HG03103 (cell line): ENCODE results near the gene CEP192.
"Not testable (repeated sequence)": the region's sequence is repeated elsewhere in the genome, so short reads cannot be mapped to it uniquely, and the experiment has no call there.

Experiments
- ATAC-seq: cut with Tn5 transposase; IDR thresholded peaks from one replicate; pipeline ENCODE4 v1.9.1; 2021; ENCODE audit warnings: low read depth; ENCODE audit not compliant: unreplicated experiment

CEP192 gene

DNA sequence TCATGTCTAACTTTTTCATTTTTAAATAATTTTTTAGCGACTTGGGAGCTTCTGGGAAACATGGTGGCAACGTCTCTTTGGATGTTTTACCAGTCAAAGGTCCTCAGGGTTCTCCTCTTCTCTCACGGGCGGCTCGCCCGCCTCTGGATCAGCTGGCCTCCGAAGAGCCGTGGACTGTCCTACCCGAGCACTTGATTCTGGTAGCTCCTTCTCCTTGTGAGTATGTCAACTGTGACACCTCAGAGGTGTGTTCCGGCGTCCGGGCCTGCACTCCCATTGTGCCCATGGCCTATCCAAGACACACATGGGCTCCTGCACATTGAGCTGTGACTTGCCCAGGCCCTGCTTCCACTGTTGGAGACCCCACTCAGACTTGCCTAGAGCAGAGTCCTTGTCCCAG, 104.3 kb downstream of the CEP192 start:
- ATAC-seq: no peak

DNA sequence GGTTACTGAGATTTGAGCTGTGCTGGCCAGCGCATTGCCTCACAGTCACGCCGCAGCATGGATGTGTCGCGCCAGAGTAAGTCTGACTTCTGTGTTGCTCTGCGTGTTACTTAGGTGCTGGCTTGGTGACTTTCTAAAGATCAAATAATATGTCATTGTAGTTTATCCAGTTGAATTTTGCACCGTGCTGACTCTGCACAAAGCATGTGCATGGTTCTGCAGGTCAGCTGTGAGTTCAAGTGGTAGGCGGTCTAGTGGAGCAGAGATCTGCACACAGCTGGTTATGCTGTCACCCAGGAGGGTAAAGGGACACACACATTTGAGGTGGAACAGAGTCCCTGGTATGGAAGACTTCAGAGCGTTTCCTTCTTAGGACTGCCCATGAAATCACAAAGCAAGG, 105.1 kb downstream of the CEP192 start:
- ATAC-seq: no peak

DNA sequence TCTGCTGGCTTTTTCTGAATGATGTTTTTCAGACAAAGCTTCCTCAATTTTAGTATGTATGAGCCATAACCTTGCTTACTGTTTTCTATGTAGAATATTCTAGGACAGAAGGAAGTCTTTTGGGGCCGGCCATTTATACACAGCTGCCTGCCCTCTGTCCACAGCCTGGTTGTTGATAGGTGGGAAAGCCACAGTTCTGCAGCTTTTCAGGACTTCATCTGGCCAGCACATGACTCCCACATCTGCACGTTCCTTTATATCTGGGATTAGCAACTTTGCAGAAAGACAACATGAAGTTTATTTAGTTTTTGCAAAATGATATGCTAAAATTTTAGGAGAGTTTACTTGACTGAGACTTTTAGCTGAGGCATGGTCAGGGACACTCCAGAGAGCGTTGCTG, 105.6 kb downstream of the CEP192 start:
- no peak for ATAC-seq

DNA sequence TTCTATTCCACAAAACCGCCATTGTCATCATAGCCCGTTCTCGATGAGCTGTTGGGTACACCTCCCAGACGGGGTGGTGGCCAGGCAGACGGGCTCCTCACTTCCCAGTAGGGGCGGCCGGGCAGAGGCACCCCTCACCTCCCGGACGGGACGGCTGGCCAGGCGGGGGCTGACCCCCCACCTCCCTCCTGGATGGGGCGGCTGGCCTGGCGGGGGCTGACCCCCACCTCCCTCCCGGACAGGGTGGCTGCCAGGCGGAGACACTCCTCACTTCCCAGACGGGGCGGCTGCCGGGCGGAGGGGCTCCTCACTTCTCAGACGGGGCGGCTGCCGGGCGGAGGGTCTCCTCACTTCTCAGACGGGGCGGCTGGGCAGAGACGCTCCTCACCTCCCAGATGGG, 106.9 kb downstream of the CEP192 start:
- not testable (repeated sequence) for ATAC-seq

DNA sequence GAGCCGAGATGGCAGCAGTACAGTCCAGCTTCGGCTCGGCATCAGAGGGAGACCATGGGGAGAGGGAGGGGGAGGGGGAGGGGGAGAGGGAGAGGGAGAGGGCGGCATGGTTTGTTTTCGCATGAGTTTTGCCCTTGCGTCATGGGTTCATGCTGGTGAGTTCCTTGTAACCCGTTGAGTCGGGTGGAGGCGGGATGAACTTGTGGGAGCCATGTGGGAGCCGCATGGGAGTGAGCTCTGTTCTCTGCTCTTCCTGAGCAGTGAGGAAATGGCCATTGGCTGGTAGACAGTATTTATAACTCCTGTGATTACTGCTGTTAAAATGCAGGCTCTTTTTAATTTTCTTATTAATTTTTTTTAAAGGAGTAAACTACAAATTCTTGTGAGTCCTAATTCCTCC, 108.0 kb downstream of the CEP192 start:
- ATAC-seq: no peak

DNA sequence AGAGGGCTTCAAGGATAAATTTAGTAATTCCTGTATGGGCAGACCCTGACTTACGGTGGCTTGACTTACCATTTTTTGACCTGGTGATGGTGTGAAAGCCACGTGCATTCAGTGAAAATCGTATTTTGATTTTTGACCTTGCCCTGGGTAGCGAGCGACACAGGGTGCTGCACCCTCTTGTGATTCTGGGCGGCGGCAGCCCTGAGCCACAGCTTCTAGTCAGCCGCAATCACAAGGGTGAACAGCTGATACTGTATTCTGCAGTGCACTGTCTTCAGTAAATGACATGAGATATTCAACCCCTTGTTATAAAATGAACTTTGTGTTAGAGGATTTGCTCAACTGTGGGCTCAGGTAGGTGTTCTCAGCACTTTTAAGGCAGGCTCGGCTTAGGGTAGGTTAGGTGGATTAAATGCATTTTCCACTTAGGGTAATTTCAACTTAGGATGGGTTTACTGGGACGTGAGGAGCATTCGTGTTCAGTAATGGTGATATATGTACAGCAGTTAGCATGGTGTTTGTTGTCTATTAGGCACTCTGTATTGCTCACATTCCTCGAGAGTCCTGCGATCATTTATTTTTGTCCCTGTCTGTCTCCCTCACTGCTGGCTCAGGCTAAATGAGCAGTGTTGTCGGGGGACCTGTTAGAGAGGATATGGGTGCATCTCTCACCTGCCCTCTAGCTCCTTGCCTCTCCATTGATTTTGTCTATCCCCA, 109.9 kb downstream of the CEP192 start:
- ATAC-seq: no peak

DNA sequence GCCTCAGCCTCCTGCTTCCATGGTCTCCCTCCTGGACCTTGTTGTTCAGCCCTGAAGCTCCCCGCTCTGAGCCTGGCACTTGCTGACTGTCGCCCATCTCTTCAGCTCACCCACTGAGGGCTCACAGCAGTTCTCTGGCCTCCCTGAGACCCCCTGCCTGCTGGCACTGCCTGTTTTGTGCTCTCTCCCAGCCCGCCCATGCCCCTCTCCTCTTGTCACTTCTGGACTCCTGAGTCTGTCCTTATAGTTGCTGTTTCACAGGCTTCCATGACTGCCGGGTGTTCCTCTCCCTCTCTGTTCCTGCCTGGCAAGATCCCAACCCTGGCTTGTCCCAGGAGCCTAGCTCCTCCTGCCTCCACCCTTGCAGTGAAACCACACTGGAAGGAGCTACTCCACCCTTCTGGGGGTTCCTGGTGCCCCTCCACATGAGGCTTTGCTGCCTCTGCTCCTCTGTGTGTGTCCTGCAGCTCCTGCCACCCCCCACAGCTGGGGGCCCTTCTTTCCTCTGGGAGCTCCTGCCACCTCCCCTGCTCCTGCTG, 110.6 kb downstream of the CEP192 start:
- no peak for ATAC-seq

DNA sequence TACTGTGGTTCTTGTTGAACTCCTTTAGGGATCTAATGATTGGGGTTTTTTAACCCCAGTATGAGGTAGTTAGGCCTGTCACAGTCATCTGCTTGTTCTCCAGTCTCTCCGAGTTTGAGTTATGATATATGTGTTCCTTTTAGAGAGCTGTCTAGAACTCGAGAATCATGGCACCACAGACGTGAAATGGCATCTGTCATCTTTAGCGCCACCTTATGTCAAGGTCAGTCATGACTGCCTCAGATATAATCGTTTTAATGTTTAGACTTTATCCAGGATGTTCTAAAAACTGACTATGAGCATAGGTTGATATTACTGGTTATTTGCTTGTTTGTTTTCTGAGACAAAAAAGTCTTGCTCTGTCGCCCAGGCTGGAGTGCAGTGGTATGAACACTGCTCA, 112.2 kb downstream of the CEP192 start:
- ATAC-seq: no peak

DNA sequence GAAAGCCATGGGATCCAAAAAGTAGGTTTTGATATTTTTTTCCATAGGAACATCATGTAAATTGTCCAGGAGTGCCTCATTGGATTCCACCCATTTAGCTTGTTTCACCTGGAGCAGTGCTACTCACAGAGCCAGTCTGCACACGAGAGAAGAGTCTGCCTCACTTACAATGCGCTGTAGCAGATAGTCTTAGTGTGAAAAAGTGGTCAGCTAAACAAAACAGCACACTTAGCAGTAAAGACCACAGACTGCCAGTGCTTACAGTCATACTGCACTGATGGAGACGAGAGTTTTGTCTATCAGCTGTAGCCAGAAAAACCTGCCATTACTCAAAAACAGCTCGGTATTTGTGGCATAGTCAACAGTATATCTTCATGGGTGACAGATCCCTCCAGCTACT, 113.9 kb downstream of the CEP192 start:
- ATAC-seq: no peak

DNA sequence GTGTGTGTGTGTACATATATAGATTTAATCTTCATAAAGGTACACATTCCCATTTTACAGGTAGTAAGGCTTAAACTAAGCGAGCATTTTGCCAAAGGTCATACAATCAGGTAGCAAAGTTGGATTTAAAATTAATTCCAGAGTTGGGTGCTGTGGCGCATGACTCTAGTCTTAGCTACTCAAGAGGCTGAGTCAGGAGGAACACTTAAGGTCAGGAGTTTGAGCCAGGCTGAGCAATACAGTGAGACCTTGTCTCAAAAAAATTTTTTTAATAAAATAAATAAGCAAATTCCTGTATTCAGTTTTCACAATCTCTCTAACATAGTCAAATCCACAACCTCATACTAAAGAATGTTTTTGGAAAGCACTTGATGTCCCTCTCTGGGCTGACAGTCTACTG, 115.9 kb downstream of the CEP192 start:
- ATAC-seq: no peak

DNA sequence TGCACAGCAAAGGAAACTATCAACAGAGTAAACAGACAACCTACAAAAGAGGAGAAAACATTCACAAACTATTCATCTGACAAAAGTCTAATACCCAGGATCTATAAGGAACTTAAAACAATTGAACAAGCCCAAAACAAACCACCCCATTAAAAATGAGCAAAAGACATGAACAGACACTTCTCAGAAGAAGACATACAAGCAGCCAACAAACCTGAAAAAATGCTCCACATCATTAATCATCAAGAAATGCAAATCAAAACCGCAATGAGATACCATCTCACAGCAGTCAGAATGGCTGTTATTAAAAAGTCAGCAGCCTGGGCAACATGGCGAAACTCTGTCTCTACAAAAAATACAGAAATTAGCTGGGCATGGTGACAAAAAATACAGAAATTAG, 117.2 kb downstream of the CEP192 start:
- no peak for ATAC-seq

DNA sequence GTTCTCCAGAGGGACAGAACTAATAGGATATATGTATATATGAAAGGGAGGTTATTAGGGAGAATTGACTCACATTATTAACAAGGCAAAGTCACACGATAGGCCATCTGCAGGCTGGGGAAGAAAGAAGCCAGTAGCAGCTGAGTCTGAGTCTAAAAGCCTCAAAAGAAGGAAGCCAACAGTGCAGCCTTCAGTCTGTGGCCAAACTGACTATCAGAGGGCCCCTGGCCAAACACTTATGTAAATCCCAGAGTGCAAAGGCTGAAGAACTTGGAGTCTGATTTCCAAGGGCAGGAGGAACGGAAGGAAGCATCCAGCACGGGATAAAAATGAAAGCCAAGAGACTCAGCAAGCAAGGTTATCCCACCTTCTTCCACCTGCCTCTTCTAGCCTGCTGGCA, 119.4 kb downstream of the CEP192 start:
- no peak for ATAC-seq

DNA sequence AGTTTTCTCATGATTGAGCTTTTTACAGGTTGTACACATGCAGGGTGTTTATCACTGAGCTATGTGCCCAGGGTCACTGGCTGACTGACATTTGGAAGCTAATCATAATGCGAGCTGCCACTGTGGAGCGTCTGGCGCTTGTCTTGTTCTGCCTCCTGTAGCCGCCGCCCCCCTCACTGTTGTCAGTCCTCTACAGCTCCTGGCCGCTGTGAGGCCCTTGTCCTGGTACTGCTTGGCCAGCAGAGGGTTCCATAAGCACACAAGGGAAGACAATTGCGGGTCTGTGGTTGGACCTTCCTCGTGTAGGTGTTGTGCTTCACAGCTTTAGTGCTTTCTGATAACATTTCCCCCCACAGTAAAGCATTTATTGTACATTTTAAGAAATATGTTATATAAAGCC, 121.8 kb downstream of the CEP192 start:
- no peak for ATAC-seq

DNA sequence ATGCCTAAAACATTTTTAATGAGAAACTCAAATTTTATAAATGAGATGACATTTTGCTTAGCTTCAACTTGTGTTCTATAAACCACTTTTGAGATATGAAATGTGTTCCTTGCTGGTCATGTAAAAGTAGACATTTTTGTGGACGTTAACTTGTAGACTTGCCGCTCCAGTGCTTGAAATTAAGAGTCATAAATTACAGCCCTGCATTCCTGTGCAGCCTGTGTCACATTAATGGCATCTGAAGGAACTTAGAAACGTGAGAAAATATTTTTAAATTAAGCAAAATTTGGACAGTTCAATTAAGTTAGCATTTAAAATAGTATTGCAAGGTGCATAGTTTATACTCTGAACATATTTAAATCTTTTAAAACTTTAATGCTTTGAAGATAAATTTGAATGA, 129.1 kb downstream of the CEP192 start:
- ATAC-seq: no peak

DNA sequence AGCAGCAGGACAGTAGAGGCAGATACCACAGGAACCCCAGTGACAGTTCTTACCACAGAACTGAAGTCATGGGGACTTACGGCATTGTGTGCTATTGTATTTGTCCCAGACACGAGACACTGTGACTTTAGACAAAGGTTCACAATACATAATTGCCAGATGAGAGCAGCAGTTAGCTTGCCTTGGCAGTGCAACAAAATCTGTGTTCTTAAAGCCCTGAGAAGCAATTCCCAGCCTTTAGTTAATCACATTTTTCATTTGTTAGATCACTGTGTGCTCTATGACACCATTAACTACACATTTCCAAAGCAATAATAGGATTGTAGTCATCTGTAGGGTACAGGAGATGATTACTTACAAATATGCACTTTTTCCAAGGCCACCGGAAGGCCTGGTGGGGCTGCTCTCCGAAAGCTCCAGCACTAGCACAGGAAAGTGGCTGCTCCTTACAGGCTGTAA, 129.8 kb downstream of the CEP192 start:
- ATAC-seq: no peak

DNA sequence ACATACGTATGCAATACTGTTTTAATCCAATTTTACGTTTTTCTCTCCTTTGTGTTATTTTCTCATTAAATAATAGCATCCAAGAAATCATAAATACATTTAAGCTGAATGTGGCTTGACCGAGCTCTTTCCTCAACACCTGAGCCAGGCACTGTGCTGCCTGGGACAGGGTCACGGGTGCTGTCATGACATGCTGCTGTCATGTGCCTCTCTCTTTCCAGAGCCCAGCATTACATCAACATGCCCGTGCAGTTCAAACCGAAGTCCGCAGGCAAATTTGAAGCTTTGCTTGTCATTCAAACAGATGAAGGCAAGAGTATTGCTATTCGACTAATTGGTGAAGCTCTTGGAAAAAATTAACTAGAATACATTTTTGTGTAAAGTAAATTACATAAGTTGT, 133.2 kb downstream of the CEP192 start:
- no peak for ATAC-seq

DNA sequence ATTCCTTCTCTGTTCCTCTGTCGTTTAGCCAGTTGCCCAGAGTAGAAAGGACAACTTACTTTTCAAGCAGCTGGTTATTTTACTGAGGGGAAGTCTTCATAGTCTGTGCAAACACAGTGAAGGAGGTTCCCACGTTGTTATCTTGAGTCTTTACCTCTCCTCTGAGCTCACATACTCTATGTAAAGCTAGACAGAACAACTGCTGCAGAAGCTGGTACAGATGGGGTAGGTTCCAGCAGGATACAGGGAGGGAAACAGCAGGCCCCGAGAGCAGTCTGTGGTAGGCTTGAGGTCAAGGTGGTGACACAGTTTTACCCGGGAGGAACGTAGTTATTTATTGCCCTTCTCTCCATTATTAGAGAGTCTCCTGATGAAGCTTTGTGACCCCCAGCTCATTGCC, 134.0 kb downstream of the CEP192 start:
- no peak for ATAC-seq

DNA sequence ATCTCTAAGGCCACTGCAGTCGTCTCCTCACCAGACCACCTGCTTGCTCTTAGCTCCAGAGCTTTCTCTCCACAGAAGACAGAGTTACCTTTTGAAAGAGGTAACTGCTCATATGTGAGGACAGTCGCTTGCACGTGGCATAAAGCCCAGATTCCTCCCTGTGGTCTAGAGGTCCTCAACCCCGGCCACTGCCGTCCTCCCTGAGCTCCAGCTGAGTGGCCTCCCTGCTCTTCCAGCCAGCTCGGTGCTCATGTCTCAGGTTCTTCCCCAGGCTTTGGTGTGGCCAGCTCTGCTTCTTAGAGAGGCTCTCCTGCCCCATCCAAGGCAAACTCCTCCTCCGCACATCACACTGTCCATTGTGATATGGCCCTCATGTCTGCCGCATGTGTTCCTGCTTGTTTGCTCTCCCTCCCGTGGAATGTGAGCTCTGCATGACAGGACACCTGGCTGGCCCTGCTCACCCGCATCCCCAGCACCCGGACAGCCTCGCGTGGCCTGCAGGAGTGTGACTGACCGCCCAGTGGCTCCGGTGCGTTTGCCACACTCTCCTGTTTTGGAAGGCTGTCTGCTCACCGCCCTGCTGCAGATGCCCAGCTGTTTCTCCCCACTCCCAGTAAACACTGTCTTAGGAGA, 135.9 kb downstream of the CEP192 start:
- ATAC-seq: no peak

DNA sequence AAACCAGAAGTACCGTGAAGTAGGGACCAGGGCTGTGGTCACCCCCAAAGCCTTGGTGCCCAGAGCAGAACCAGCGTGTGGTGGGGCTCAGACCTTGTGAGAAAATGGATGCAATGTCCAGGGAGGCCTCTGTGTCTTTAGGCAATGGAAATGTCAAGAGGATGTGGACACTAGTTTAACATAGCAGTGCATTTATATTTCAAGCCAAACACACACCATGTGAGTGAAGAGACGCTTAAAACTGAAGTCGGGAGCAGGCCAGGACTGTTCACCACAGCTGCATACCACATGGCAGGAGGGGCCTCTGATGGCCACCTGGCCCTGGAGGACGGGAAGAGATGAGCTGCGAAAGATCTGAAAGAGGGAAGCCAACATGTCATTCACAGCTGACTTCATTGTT, 140.1 kb downstream of the CEP192 start:
- no peak for ATAC-seq

DNA sequence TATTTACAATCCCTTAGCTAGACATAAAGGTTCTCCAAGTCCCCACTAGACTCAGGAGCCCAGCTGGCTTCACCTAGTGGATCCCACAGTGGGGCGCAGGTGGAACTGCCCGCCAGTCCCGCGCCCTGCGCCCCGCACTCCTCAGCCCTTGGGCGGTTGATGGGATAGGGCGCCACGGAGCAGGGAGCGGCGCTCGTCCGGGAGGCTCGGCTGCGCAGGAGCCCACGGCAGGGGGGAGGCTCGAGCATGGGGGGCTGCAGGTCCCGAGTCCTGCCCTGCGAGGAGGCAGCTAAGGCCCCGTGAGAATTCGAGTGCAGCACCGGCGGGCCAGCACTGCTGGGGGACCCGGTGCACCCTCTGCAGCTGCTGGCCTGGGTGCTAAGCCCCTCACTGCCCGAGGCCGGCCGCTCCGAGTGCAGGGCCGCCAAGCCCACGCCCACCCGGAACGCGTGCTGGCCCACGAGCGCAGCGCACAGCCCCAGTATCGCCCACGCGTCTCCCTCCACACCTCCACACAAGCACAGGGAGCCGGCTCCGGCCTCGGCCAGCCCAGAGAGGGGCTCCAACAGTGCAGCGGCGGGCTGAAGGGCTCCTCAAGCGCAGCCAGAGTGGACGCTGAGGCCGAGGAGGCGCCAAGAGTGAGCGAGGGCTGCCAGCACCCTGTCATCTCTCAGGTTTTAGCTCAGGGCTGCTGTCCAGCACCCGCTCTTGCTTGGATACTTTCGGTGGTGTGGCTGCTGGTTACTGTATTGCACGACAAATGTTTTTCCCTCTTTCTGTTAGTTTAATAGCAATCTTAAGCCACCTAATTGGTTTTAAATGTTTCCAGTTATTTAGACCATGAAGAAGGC, 143.6 kb downstream of the CEP192 start:
- no peak for ATAC-seq
